Stimulated activated CD8-positive, alpha-beta memory T cell treated with anti-CD3 and anti-CD28 coated beads, Interleukin-15, amount 100 ng/mL, for 24 hours (primary cell): ENCODE measurements around the gene PLCD3.
"Not testable (repeated sequence)": the region's sequence is repeated elsewhere in the genome, so short reads cannot be mapped to it uniquely, and the experiment has no call there.

Experiments
- DNase-seq: peaks from one replicate; pipeline ENCODE4 v3.0.0-alpha.2; 2020; ENCODE audit warnings: low read depth

Gene PLCD3

GRCh38 chr17:45132572-45133463 lies 503 bp upstream of the PLCD3 start:
- DNase-seq, result peak; percentile 47

GRCh38 chr17:45131616-45132319 lies 547 bp downstream of the PLCD3 start:
- no peak for DNase-seq

GRCh38 chr17:45130681-45131615 lies 1.4 kb downstream of the PLCD3 start:
- no peak for DNase-seq

GRCh38 chr17:45129940-45130680 lies 2.2 kb downstream of the PLCD3 start:
- no peak for DNase-seq

- no peak for DNase-seq
These were observed 2.8 kb downstream of the PLCD3 start for GRCh38 chr17:45129426-45129939.

- DNase-seq, result no peak
These were observed 3.3 kb downstream of the PLCD3 start for GRCh38 chr17:45128989-45129388.

- DNase-seq, result no peak
These were observed 4.0 kb downstream of the PLCD3 start for GRCh38 chr17:45128331-45128730.

- DNase-seq, result no peak
These were observed 4.6 kb downstream of the PLCD3 start for GRCh38 chr17:45127548-45128300.

GRCh38 chr17:45127207-45127547 lies 5.1 kb downstream of the PLCD3 start:
- no peak for DNase-seq

GRCh38 chr17:45125509-45125908 lies 6.8 kb downstream of the PLCD3 start:
- no peak for DNase-seq

- not testable (repeated sequence) for DNase-seq
These were observed 7.6 kb downstream of the PLCD3 start for GRCh38 chr17:45124797-45125122.

- no peak for DNase-seq
These were observed 8.2 kb downstream of the PLCD3 start for GRCh38 chr17:45123930-45124796.

GRCh38 chr17:45123076-45123770 lies 9.1 kb downstream of the PLCD3 start:
- DNase-seq, result no peak

GRCh38 chr17:45121055-45121454 lies 11.3 kb downstream of the PLCD3 start:
- DNase-seq, result no peak

- DNase-seq, result no peak
These were observed 11.8 kb downstream of the PLCD3 start for GRCh38 chr17:45120558-45120957.

GRCh38 chr17:45119964-45120363 lies 12.4 kb downstream of the PLCD3 start:
- DNase-seq, result no peak

GRCh38 chr17:45118691-45119090 lies 13.6 kb downstream of the PLCD3 start:
- DNase-seq, result no peak

GRCh38 chr17:45117848-45118646 lies 14.3 kb downstream of the PLCD3 start:
- no peak for DNase-seq
